ENCODE measurements around the gene MAP2K2. TPM values are rescaled to one million over a fixed set of nuclear protein-coding genes. Genes with fewer than 3 reads are reported as not detected.

MAP2K2 gene
- total and polyA plus RNA-seq, 9 of the 15 experiments (the other 6 are each of a cell fraction or from before 2014, with no cell fraction given) = 1.0 to 151 (median 58.3) TPM

- peak overlapping the region; percentile 7; the same call in 1 of the 2 replicates for H3K4me3 ChIP-seq
- no peaks in the 10 kb centered on the region for H3K9me1 ChIP-seq (ENCODE audit: control insufficient read depth, insufficient read depth, low read length)
- peaks cover 0 to 3% of the 10 kb centered on the region in 2 experiments; a peak in 1 of 5 replicates for H3K27me3 ChIP-seq (ENCODE audit: control insufficient read depth in 2 of 2, insufficient read depth in 2 of 2, low read length in 2 of 2)
- FAIRE-seq (peak; percentile 97), DNase-seq (ENCODE audit: extremely low read depth in 1 of 4, low spot score in 3 of 4) (peak; percentile 62 to 90 (median 67)), ATAC-seq (peak; percentile 93)
- POLR2A ChIA-PET = interaction anchor here (0.8 kb wide), 1 partner anchor 72 kb away, joined by 3 read pairs; no protein-coding TSS in a partner anchor
- CTCF ChIA-PET (ENCODE audit: low intra/inter-chr PET ratio) = no interaction called here
- 0% methylated on average over 8 of the region's 8 CpGs for WGBS (ENCODE audit: insufficient coverage, low coverage, missing lambda C conversion rate)
- peak overlapping the region; percentile 75 for H3K4me2 ChIP-seq (ENCODE audit: insufficient read depth, low read length)
- H3K4me1 ChIP-seq (replicated peaks in 1 of 2; ENCODE audit: control insufficient read depth in 2 of 2, insufficient read depth in 2 of 2, low read length in 2 of 2) = peaks cover 12 to 21% of the 10 kb centered on the region in 2 experiments
- H3K27ac ChIP-seq (ENCODE audit: extremely low read depth, low read depth, low read length) = peak overlapping the region; percentile 73; the same call in 2 of the 3 replicates
- no peaks in the 10 kb centered on the region for H3K36me3 ChIP-seq (ENCODE audit: control insufficient read depth, insufficient read depth, low read length)
- peak overlapping the region in 1 of 2 experiments; percentile 61; a peak in 3 of 4 replicates for H3K9ac ChIP-seq (ENCODE audit: insufficient read depth in 1 of 2, low read depth in 2 of 2, low read length in 2 of 2)
- H2AFZ ChIP-seq (ENCODE audit: low read depth, low read length) = peak overlapping the region; percentile 81
- BruUV-seq (replicated peaks) = no TSS peak
- H3K9me3 ChIP-seq (replicated peaks; ENCODE audit: control insufficient read depth, insufficient read depth, low read depth, low read length) = no peaks in the 10 kb centered on the region
- no peaks in the 10 kb centered on the region for H3K79me2 ChIP-seq (ENCODE audit: control insufficient read depth, insufficient read depth, low read length)
- in situ Hi-C loops (cut with MboI) (no loop called here), intact Hi-C loops (cut with micrococcal nuclease) (no loop called here)
- H4K20me1 ChIP-seq (replicated peaks; ENCODE audit: control insufficient read depth, insufficient read depth, low read length) = no peaks in the 10 kb centered on the region
- no peak for TF ChIP-seq HDAC6 (IDR thresholded peaks at IDR 0.05; ENCODE audit: low read depth, low read length)
- peak in 1 of 2 experiments; percentile 67; a peak in 1 of 4 replicates for TF ChIP-seq TEAD1 (CRISPR knock-in tag; IDR thresholded peaks at IDR 0.05)
- TF ChIP-seq HSF4 (CRISPR knock-in tag; IDR thresholded peaks at IDR 0.05; ENCODE audit: borderline replicate concordance) = no peak
- peak; percentile 60 to 71; a peak in 3 of 4 replicates for TF ChIP-seq TRIM24 (IDR thresholded peaks at IDR 0.05)
- peak; percentile 89 for TF ChIP-seq FOSL1 (tag; conservative IDR thresholded peaks at IDR 0.05)
- peak; percentile 77; the same call in 1 of the 2 replicates for TF ChIP-seq MECOM (CRISPR knock-in tag; IDR thresholded peaks at IDR 0.05)
- no peak for TF ChIP-seq ATF1 (CRISPR knock-in tag; IDR thresholded peaks at IDR 0.05)
- peak; percentile 50; the same call in 1 of the 2 replicates for TF ChIP-seq ATF1 (tag; IDR thresholded peaks at IDR 0.05)
- peak; percentile 78; the same call in 1 of the 2 replicates for TF ChIP-seq MTA3 (IDR thresholded peaks at IDR 0.05; ENCODE audit: borderline replicate concordance)
- TF ChIP-seq FOXK2 (conservative IDR thresholded peaks at IDR 0.05 in 1 of 2, IDR thresholded peaks at IDR 0.05 in 1 of 2; ENCODE audit: low read depth in 2 of 2) = peak; percentile 57 to 73
- TF ChIP-seq NEUROD1 (IDR thresholded peaks at IDR 0.05; ENCODE audit: borderline replicate concordance, low read depth, low read length, partially characterized antibody) = peak; percentile 13
- TF ChIP-seq C11orf30 (IDR thresholded peaks at IDR 0.05; ENCODE audit: low read depth) = peak; percentile 92
- TF ChIP-seq EP400 (IDR thresholded peaks at IDR 0.05) = peak; percentile 32; the same call in 1 of the 2 replicates
- peak; percentile 72 for TF ChIP-seq JUND (IDR thresholded peaks at IDR 0.05; ENCODE audit: borderline replicate concordance, low read depth, low read length)
- no peak; the same call in 1 of the 3 replicates for TF ChIP-seq JUND (tag; IDR thresholded peaks at IDR 0.05; ENCODE audit: borderline replicate concordance, low read depth, low read length)
- no peak for TF ChIP-seq ZNF143 (CRISPR knock-in tag; IDR thresholded peaks at IDR 0.05)
- TF ChIP-seq SP1 (CRISPR knock-in tag; IDR thresholded peaks at IDR 0.05) = no peak
- peak; percentile 12; the same call in 1 of the 2 replicates for TF ChIP-seq ARID3A (IDR thresholded peaks at IDR 0.05; ENCODE audit: borderline replicate concordance, low read depth, low read length)
- TF ChIP-seq ZNF280B (CRISPR knock-in tag; IDR thresholded peaks at IDR 0.05) = no peak
- TF ChIP-seq STAT5A (IDR thresholded peaks at IDR 0.05; ENCODE audit: borderline replicate concordance, low read length) = peak; percentile 84
- TF ChIP-seq MAFG (tag; conservative IDR thresholded peaks at IDR 0.05) = peak; percentile 94
Observed at GRCh38 chr19:4130744-4131438, 7.0 kb upstream of the MAP2K2 start.
